ENCODE data around the gene NAA60.
"Not testable (repeated sequence)": the region's sequence is repeated elsewhere in the genome, so short reads cannot be mapped to it uniquely, and the experiment has no call there.

NAA60 gene

GRCh38 chr16:3484318-3485096, 41.0 kb downstream of the NAA60 start:
- no peak for DNase-seq

GRCh38 chr16:3485097-3485745, 41.7 kb downstream of the NAA60 start:
- DNase-seq = no peak

GRCh38 chr16:3485821-3486505, 42.5 kb downstream of the NAA60 start:
- no peak for DNase-seq

GRCh38 chr16:3486506-3487215, 43.2 kb downstream of the NAA60 start:
- DNase-seq = no peak

- DNase-seq = no peak
Measured at GRCh38 chr16:3487521-3488410, 44.3 kb downstream of the NAA60 start.

- DNase-seq = no peak
Measured at GRCh38 chr16:3488801-3489200, 45.3 kb downstream of the NAA60 start.

GRCh38 chr16:3490911-3491629, 47.6 kb downstream of the NAA60 start:
- DNase-seq = no peak

- DNase-seq = no peak
Measured at GRCh38 chr16:3492356-3492755, 48.9 kb downstream of the NAA60 start.

- no peak for DNase-seq
Measured at GRCh38 chr16:3494386-3494973, 51.0 kb downstream of the NAA60 start.

- DNase-seq = no peak
Measured at GRCh38 chr16:3495176-3495575, 51.7 kb downstream of the NAA60 start, which contains the start of gene C16orf90. C16orf90 (minus strand) TSS chr16:3495489; CDS start chr16:3495421, 68 bp downstream.

- no peak for DNase-seq
Measured at GRCh38 chr16:3496386-3496785, 52.9 kb downstream of the NAA60 start.

- DNase-seq = no peak
Measured at GRCh38 chr16:3497771-3498170, 54.3 kb downstream of the NAA60 start.

- no peak for DNase-seq
Measured at GRCh38 chr16:3498988-3499387, 55.5 kb downstream of the NAA60 start.

GRCh38 chr16:3501412-3501761, 57.9 kb downstream of the NAA60 start:
- not testable (repeated sequence) for DNase-seq

GRCh38 chr16:3501783-3502400, 58.4 kb downstream of the NAA60 start:
- DNase-seq = no peak

GRCh38 chr16:3503523-3503922, 60.0 kb downstream of the NAA60 start:
- peak; percentile 31 for DNase-seq

- DNase-seq = no peak
Measured at GRCh38 chr16:3508736-3509135, 65.3 kb downstream of the NAA60 start.

- DNase-seq = peak; percentile 47
Measured at GRCh38 chr16:3509470-3509928, 66.0 kb downstream of the NAA60 start.

- DNase-seq = no peak
Measured at GRCh38 chr16:3510416-3510815, 66.9 kb downstream of the NAA60 start.

Data from stimulated activated CD4-positive, alpha-beta T cell treated with anti-CD3 and anti-CD28 coated beads, Interleukin-12 subunit alpha, Interleukin-12 subunit beta, amount 100 ng/mL, for 4 hours (primary cell).